GM12878 (cell line): ENCODE results near the gene NECAB3.

Source experiments
- BRCA1 ChIP-seq: IDR thresholded peaks from 2 replicates; pipeline ENCODE4 v1.6.1; 2011; ENCODE audit warnings: low read depth, low read length, improper control_type of control experiment
- JUND ChIP-seq: IDR thresholded peaks from 2 replicates; pipeline ENCODE4 v1.6.1; 2012; ENCODE audit warnings: low read depth, mild to moderate bottlenecking, low read length, improper control_type of control experiment, moderate library complexity
- POLR2AphosphoS5 ChIP-seq: IDR thresholded peaks from 2 replicates; pipeline ENCODE4 v1.6.1; 2011; ENCODE audit warnings: mild to moderate bottlenecking, low read length, inconsistent platforms
- SP1 ChIP-seq: IDR thresholded peaks from one replicate; pipeline ENCODE4 v1.6.1; 2011; ENCODE audit warnings: low read depth, low read length
- ZNF622 ChIP-seq: fragments of 450-650 bp; IDR thresholded peaks from 2 replicates; pipeline ENCODE4 v1.6.1; 2017; ENCODE audit warnings: mild to moderate bottlenecking, inconsistent platforms
- TF ChIP-seq, protein P1 (sequence below): IDR thresholded peaks from 2 replicates; pipeline ENCODE4 v1.6.1; 2012; ENCODE audit warnings: low read depth, low read length, improper control_type of control experiment
- TF ChIP-seq, protein P2 (sequence below), 3 experiments: IDR thresholded peaks in 2 of 3; conservative IDR thresholded peaks in 1 of 3; 2 replicates each; pipeline ENCODE4 v1.5.1; 2011; ENCODE audit warnings: low read depth in 3 of 3, low read length in 3 of 3, mild to moderate bottlenecking in 3 of 3, control low read depth in 2 of 3, moderate library complexity in 2 of 3, inconsistent platforms in 1 of 3, mixed read lengths in 1 of 3; ENCODE audit not compliant: control insufficient read depth in 2 of 3, insufficient read depth in 1 of 3; ENCODE audit errors: extremely low read depth in 1 of 3
- TF ChIP-seq, protein P3 (sequence below): IDR thresholded peaks from 2 replicates; pipeline ENCODE4 v1.6.1; 2012; ENCODE audit warnings: low read depth, low read length, improper control_type of control experiment
- TF ChIP-seq, protein P4 (sequence below): fragments of 450-650 bp; IDR thresholded peaks from 2 replicates; pipeline ENCODE4 v1.6.1; 2017; ENCODE audit warnings: mild to moderate bottlenecking, moderate library complexity
- TF ChIP-seq, protein P5 (sequence below): IDR thresholded peaks from 2 replicates; pipeline ENCODE4 v1.6.1; 2012; ENCODE audit warnings: low read length, inconsistent platforms

DNA sequence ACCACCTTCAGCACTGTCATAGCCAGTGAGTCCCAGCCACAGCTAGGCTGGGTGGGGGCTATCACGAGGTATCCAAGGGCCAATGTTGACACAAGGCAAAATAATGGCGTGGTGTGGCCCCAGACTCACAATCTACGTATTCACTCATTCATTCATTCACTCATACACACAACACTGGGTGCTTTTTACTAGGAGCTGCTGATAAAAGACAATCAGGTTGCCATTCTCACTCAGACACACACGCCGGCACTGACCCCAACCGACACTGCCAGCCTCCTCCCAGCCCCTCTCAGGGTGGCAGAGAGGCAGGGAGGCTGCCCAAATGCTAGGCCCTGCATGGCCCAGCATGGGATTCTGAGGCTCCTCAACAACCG lies 13.6 kb downstream of the NECAB3 start:
- TF ChIP-seq, protein P1, sequence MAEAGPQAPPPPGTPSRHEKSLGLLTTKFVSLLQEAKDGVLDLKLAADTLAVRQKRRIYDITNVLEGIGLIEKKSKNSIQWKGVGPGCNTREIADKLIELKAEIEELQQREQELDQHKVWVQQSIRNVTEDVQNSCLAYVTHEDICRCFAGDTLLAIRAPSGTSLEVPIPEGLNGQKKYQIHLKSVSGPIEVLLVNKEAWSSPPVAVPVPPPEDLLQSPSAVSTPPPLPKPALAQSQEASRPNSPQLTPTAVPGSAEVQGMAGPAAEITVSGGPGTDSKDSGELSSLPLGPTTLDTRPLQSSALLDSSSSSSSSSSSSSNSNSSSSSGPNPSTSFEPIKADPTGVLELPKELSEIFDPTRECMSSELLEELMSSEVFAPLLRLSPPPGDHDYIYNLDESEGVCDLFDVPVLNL: no peak
- TF ChIP-seq BRCA1: no peak
- TF ChIP-seq, protein P2, sequence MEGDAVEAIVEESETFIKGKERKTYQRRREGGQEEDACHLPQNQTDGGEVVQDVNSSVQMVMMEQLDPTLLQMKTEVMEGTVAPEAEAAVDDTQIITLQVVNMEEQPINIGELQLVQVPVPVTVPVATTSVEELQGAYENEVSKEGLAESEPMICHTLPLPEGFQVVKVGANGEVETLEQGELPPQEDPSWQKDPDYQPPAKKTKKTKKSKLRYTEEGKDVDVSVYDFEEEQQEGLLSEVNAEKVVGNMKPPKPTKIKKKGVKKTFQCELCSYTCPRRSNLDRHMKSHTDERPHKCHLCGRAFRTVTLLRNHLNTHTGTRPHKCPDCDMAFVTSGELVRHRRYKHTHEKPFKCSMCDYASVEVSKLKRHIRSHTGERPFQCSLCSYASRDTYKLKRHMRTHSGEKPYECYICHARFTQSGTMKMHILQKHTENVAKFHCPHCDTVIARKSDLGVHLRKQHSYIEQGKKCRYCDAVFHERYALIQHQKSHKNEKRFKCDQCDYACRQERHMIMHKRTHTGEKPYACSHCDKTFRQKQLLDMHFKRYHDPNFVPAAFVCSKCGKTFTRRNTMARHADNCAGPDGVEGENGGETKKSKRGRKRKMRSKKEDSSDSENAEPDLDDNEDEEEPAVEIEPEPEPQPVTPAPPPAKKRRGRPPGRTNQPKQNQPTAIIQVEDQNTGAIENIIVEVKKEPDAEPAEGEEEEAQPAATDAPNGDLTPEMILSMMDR (IDR thresholded peaks at IDR 0.05 in 2 of 3, conservative IDR thresholded peaks at IDR 0.05 in 1 of 3; ENCODE audit: control insufficient read depth in 2 of 3, extremely low read depth in 1 of 3, insufficient read depth in 1 of 3, low read depth in 3 of 3, low read length in 3 of 3): no peak
- no peak for TF ChIP-seq ZNF622
- no peak for TF ChIP-seq JUND
- TF ChIP-seq, protein P3, sequence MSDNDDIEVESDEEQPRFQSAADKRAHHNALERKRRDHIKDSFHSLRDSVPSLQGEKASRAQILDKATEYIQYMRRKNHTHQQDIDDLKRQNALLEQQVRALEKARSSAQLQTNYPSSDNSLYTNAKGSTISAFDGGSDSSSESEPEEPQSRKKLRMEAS: no peak
- TF ChIP-seq, protein P4, sequence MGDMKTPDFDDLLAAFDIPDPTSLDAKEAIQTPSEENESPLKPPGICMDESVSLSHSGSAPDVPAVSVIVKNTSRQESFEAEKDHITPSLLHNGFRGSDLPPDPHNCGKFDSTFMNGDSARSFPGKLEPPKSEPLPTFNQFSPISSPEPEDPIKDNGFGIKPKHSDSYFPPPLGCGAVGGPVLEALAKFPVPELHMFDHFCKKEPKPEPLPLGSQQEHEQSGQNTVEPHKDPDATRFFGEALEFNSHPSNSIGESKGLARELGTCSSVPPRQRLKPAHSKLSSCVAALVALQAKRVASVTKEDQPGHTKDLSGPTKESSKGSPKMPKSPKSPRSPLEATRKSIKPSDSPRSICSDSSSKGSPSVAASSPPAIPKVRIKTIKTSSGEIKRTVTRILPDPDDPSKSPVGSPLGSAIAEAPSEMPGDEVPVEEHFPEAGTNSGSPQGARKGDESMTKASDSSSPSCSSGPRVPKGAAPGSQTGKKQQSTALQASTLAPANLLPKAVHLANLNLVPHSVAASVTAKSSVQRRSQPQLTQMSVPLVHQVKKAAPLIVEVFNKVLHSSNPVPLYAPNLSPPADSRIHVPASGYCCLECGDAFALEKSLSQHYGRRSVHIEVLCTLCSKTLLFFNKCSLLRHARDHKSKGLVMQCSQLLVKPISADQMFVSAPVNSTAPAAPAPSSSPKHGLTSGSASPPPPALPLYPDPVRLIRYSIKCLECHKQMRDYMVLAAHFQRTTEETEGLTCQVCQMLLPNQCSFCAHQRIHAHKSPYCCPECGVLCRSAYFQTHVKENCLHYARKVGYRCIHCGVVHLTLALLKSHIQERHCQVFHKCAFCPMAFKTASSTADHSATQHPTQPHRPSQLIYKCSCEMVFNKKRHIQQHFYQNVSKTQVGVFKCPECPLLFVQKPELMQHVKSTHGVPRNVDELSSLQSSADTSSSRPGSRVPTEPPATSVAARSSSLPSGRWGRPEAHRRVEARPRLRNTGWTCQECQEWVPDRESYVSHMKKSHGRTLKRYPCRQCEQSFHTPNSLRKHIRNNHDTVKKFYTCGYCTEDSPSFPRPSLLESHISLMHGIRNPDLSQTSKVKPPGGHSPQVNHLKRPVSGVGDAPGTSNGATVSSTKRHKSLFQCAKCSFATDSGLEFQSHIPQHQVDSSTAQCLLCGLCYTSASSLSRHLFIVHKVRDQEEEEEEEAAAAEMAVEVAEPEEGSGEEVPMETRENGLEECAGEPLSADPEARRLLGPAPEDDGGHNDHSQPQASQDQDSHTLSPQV: no peak
- no peak for TF ChIP-seq POLR2AphosphoS5
- TF ChIP-seq, protein P5, sequence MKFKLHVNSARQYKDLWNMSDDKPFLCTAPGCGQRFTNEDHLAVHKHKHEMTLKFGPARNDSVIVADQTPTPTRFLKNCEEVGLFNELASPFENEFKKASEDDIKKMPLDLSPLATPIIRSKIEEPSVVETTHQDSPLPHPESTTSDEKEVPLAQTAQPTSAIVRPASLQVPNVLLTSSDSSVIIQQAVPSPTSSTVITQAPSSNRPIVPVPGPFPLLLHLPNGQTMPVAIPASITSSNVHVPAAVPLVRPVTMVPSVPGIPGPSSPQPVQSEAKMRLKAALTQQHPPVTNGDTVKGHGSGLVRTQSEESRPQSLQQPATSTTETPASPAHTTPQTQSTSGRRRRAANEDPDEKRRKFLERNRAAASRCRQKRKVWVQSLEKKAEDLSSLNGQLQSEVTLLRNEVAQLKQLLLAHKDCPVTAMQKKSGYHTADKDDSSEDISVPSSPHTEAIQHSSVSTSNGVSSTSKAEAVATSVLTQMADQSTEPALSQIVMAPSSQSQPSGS: no peak
- no peak for TF ChIP-seq SP1
